ENCODE measurements around the gene SLC6A9.

GRCh38 chr1:43981636-43982035 is 49.6 kb downstream of the SLC6A9 start:
- TF ChIP-seq GABPA (IDR thresholded peaks at IDR 0.05 in 1 of 2, conservative IDR thresholded peaks at IDR 0.05 in 1 of 2) (no peak), SP1 (IDR thresholded peaks at IDR 0.05) (no peak), NR2F2 (IDR thresholded peaks at IDR 0.05) (no peak), CTCF (IDR thresholded peaks at IDR 0.05; ENCODE audit: low read depth, low read length, missing input control) (no peak), ZBTB33 (IDR thresholded peaks at IDR 0.05) (no peak), RAD21 (IDR thresholded peaks at IDR 0.05) (no peak), EGR1 (IDR thresholded peaks at IDR 0.05; ENCODE audit: low read depth in 2 of 2) (no peak)
- TF ChIP-seq, protein P1, sequence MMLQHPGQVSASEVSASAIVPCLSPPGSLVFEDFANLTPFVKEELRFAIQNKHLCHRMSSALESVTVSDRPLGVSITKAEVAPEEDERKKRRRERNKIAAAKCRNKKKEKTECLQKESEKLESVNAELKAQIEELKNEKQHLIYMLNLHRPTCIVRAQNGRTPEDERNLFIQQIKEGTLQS (IDR thresholded peaks at IDR 0.05), result no peak
- TF ChIP-seq, protein P2, sequence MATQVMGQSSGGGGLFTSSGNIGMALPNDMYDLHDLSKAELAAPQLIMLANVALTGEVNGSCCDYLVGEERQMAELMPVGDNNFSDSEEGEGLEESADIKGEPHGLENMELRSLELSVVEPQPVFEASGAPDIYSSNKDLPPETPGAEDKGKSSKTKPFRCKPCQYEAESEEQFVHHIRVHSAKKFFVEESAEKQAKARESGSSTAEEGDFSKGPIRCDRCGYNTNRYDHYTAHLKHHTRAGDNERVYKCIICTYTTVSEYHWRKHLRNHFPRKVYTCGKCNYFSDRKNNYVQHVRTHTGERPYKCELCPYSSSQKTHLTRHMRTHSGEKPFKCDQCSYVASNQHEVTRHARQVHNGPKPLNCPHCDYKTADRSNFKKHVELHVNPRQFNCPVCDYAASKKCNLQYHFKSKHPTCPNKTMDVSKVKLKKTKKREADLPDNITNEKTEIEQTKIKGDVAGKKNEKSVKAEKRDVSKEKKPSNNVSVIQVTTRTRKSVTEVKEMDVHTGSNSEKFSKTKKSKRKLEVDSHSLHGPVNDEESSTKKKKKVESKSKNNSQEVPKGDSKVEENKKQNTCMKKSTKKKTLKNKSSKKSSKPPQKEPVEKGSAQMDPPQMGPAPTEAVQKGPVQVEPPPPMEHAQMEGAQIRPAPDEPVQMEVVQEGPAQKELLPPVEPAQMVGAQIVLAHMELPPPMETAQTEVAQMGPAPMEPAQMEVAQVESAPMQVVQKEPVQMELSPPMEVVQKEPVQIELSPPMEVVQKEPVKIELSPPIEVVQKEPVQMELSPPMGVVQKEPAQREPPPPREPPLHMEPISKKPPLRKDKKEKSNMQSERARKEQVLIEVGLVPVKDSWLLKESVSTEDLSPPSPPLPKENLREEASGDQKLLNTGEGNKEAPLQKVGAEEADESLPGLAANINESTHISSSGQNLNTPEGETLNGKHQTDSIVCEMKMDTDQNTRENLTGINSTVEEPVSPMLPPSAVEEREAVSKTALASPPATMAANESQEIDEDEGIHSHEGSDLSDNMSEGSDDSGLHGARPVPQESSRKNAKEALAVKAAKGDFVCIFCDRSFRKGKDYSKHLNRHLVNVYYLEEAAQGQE (IDR thresholded peaks at IDR 0.05), result no peak

Measured in liver (tissue), 3 donors.